NB4 (cell line): ENCODE results near the gene ACSM2A.
"Not testable (repeated sequence)": the region's sequence is repeated elsewhere in the genome, so short reads cannot be mapped to it uniquely, and the experiment has no call there.

Source experiments
- POLR2A ChIP-seq: IDR thresholded peaks from 2 replicates; pipeline ENCODE4 v1.6.1; 2011; ENCODE audit warnings: mild to moderate bottlenecking; ENCODE audit not compliant: insufficient read length; ENCODE audit errors: extremely low read depth
- TF ChIP-seq, protein P1 (sequence below): IDR thresholded peaks from one replicate; pipeline ENCODE4 v1.5.1; 2012; ENCODE audit warnings: low read depth, low read length

DNA sequence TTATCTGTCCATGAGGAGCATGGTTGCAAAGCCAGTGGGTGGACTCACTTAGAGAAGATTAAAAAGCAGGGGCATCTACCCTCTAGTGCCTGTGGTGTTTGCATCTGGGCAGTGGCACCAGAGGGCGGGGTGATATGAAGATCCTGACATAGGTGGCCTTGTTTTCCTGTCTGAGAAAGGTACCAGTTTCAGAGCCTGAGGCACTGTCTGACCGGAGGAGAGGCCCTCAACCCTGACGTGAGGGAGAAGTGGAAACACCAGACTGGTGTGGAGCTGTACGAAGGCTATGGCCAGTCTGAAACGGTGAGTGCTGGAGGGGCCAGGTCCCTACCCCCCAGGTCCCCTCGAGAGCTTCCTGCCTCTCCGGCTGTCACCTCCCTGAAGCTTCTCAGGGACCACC, 21.8 kb upstream of the ACSM2A start:
- TF ChIP-seq, protein P1, sequence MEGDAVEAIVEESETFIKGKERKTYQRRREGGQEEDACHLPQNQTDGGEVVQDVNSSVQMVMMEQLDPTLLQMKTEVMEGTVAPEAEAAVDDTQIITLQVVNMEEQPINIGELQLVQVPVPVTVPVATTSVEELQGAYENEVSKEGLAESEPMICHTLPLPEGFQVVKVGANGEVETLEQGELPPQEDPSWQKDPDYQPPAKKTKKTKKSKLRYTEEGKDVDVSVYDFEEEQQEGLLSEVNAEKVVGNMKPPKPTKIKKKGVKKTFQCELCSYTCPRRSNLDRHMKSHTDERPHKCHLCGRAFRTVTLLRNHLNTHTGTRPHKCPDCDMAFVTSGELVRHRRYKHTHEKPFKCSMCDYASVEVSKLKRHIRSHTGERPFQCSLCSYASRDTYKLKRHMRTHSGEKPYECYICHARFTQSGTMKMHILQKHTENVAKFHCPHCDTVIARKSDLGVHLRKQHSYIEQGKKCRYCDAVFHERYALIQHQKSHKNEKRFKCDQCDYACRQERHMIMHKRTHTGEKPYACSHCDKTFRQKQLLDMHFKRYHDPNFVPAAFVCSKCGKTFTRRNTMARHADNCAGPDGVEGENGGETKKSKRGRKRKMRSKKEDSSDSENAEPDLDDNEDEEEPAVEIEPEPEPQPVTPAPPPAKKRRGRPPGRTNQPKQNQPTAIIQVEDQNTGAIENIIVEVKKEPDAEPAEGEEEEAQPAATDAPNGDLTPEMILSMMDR = not testable (repeated sequence)
- TF ChIP-seq POLR2A = not testable (repeated sequence)
